Urinary bladder (tissue), 4 donors: Measurements from ENCODE around the gene ENTPD1. TPM values are rescaled to one million over a fixed set of nuclear protein-coding genes. Genes with fewer than 3 reads are reported as not detected.

Source experiments
- DNase-seq: peaks from one replicate; pipeline ENCODE4 v3.0.0-alpha.2; 2015; ENCODE audit errors: extremely low spot score
- H3K27ac ChIP-seq: one replicate; pipeline ENCODE4 v1.5.1; 2013; ENCODE audit warnings: low read depth, mild to moderate bottlenecking, moderate library complexity
- H3K36me3 ChIP-seq: one replicate; pipeline ENCODE4 v1.6.1; 2013; ENCODE audit warnings: mild to moderate bottlenecking, moderate library complexity; ENCODE audit not compliant: insufficient read depth
- H3K4me1 ChIP-seq: one replicate; pipeline ENCODE4 v1.6.1; 2013; ENCODE audit warnings: mild to moderate bottlenecking, moderate library complexity; ENCODE audit not compliant: insufficient read depth
- H3K4me3 ChIP-seq: one replicate; pipeline ENCODE4 v1.5.1; 2013; ENCODE audit warnings: low read depth, low read length
- WGBS: extraction: QIAGEN DNeasy Blood & Tissue Kit; methylation state at CpG from one replicate; pipeline ENCODE4 v1.1.7; 2013; 5-methylcytosine and 5-hydroxymethylcytosine counted together
- polyA plus RNA-seq: library from polyadenylated mRNA; stranded (reverse); fragments of 200-250 nt; gene quantifications from one replicate; pipeline ENCODE4 v1.2.3, GENCODE V29; 2013
- total RNA-seq: library from RNA; depleted of rRNA; stranded (reverse); fragments of >200 nt; gene quantifications from one replicate; pipeline ENCODE4 v1.2.3, GENCODE V29; 2014
- donor health status: healthy with polysubstance abuse.
- donor health status: healthy.

Gene ENTPD1
- total and polyA plus RNA-seq, 2 donors: 53.8 to 85.3 TPM

DNA sequence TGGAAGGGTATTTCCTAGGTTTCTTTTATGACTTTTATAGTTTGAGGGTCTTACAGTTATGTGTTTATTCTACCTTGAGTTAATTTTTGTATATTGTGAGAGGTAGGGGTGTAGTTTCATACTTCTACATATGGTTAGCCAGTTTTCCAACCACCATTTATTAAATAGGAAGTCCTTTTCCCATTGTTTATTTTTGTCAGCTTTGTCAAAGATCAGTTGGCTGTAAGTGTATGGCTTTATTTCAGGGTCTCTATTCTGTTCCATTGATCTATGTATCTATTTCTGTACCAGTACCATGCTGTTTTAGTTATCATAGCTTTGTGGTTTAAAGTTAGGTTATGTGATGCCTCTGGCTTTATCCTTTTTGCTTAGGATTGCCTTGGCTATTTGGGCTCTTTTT lies 79.9 kb downstream of the ENTPD1 start:
- Histone ChIP-seq H3K4me1 (no peaks in the 10 kb centered on the region), H3K27ac (no peak overlapping the region), H3K36me3 (no peaks in the 10 kb centered on the region), H3K4me3 (no peak overlapping the region)
- no peak for DNase-seq

DNA sequence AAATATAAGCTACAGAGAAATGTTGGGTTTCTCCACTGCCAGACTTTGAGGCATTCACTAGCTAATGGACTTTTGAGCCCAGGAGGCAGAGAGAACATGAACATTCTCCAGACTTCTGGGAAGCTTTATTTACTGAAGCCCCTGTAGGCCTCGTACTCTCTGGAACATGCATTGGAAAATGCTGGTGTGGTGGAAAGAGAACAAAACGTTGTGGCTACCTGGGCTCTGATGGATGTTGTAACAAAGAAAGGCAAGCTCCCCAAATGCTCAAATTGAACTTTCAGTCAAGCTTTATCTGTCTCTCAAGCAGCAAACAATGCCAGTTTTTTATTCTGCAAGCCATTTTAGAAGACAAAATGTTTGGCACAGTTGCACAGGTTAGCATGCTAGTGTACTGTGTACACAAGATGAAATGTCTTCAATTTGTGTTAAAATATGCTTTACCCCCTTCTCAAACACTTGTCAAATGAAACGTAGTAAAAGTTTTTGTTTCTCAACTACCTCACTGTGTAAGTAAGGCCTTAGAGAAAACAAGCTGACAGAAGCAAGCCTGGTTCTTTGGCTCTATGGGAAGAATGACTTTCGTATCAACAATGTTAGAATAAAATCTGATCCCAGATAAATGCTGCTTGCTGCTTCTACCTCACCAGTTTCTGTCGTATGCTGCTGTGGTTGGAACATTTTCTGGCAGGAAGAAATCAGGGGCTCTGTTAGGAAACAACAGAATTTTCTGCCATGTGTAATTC lies 80.8 kb downstream of the ENTPD1 start:
- H3K27ac ChIP-seq: peak overlapping the region; percentile 67
- DNase-seq: no peak
- H3K4me3 ChIP-seq: no peak overlapping the region
- H3K36me3 ChIP-seq: no peaks in the 10 kb centered on the region
- H3K4me1 ChIP-seq: no peaks in the 10 kb centered on the region
- WGBS: 23% methylated on average over 5 of the region's 5 CpGs

DNA sequence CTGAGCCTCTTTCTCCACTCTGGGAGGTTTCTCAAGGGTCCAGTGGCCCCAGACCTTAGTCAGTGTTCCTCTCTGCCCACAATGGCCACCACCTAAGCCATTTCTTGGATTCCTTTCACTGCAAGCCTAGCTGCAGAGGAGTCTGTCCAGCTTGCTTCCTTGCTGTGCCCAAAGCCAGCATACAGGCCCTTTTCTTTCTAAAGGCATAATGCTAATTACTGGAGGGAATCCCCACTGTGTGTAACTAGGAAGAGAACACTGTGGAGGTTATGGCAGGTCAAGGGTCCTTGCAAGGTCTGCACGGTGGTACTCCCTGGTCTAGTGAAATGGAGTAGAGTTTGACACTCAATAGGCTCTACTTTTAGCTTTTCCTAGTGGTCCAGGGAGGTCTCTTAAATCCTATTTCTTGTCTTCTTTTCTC lies 81.4 kb downstream of the ENTPD1 start:
- WGBS: 54% methylated on average over 1 of the region's 1 CpG
- Histone ChIP-seq H3K4me1 (no peaks in the 10 kb centered on the region), H3K27ac (peak overlapping the region; percentile 64), H3K36me3 (no peaks in the 10 kb centered on the region), H3K4me3 (no peak overlapping the region)
- no peak for DNase-seq

DNA sequence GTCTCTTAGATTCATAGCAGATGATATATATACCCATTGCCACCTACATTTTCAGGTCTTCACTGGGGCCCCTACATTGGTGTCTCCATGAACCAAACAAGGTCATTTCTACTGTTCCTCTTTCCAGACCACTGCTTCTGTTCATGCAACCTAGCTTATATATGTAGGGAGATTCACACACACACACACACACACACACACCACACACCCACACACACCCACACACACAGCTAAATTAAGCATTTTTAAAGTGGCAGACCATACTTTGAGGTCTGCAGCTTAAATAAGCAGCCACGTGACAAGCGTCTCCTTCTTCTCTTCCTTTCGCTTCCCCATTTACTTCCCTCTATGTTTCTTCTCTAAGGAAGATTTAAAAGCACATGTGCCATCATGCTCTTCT lies 81.8 kb downstream of the ENTPD1 start:
- Histone ChIP-seq H3K36me3 (no peaks in the 10 kb centered on the region), H3K4me3 (no peak overlapping the region), H3K4me1 (no peaks in the 10 kb centered on the region), H3K27ac (peak overlapping the region; percentile 64)
- 95% methylated on average over 3 of the region's 3 CpGs for WGBS
- no peak for DNase-seq

DNA sequence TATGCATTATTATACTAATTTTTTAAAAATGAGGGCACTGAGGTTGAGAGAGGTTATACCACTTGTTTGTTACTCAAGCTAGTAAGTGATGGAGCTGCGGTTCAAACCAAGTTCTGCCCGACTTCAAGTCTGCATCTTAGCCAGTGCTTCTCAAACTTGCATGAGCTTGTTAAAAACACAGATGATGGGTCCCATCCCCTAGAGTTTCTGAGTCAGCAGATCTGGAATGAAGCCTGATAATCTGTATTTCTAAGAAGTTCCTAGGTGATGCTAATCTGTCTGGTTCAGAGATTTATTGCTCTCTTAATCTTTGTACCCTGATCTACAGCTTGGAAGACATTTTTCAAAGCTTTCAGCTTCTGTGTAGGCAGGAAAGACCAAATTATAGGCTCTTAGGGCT lies 84.2 kb downstream of the ENTPD1 start:
- Histone ChIP-seq H3K4me1 (no peaks in the 10 kb centered on the region), H3K36me3 (no peaks in the 10 kb centered on the region), H3K27ac (peak overlapping the region; percentile 10), H3K4me3 (no peak overlapping the region)
- DNase-seq: no peak
- WGBS: 31% methylated on average over 2 of the region's 2 CpGs

DNA sequence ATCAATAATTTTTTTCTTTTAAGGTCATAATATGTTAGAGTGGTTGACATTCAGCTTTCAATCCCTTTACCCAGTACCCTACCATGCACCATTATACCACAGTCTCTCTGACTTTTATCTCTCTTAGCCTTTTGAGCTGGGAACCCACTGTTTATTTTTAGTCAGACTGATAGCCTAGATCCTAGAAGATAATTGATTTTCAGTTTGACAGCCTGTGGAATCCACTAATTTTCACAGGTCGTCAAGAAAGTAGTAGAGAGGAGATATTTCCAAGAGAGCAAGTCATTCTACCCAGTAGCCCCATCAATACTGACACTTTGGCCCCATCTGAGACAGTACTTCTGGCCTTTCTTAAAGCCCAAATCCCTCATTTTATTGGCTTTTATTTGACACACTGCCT lies 84.7 kb downstream of the ENTPD1 start:
- WGBS: 52% methylated on average over 1 of the region's 1 CpG
- H3K27ac ChIP-seq: peak overlapping the region; percentile 19

DNA sequence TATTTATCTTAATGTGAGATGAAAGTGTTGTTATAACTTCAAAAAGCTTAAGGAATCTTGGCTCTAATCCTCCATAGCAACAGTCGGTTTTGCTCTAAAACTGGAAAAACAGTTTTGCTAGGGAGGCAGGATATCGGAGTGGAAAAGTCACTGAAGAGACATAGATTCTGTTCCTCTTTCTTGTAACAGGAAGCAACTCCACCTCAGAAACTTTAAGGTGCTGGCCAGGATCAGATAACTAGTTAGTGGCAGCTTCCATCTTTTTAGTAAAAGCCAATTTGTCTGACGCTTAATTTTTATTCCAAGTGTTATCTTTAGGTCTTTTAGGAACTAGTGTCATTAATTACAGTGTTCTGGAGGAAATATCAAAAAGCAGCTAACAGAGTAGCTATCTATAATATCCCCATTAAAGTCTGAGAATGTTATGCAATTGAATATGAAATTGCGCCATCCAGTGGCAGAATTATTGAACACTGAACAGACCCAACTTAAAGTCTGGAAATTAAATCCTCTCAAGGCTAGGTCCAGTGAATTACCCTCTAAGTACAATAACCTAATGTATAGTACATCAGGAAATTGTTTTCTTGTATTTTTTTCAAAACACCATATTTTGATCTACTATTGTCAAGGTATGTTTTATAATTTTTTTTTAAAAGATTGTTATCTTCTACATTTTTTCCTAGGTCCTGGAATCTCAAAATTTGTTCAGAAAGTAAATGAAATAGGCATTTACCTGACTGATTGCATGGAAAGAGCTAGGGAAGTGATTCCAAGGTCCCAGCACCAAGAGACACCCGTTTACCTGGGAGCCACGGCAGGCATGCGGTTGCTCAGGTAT lies 85.9 kb downstream of the ENTPD1 start:
- no peaks in the 10 kb centered on the region for H3K36me3 ChIP-seq
- no peak overlapping the region for H3K4me3 ChIP-seq
- peak; percentile 33 for DNase-seq
- WGBS: 32% methylated on average over 7 of the region's 7 CpGs
- no peak overlapping the region for H3K27ac ChIP-seq
- no peaks in the 10 kb centered on the region for H3K4me1 ChIP-seq

More for the DNA sequence above, 84.7 kb downstream of the ENTPD1 start:
- Histone ChIP-seq H3K4me3 (no peak overlapping the region), H3K36me3 (no peaks in the 10 kb centered on the region), H3K4me1 (no peaks in the 10 kb centered on the region)
- no peak for DNase-seq

DNA sequence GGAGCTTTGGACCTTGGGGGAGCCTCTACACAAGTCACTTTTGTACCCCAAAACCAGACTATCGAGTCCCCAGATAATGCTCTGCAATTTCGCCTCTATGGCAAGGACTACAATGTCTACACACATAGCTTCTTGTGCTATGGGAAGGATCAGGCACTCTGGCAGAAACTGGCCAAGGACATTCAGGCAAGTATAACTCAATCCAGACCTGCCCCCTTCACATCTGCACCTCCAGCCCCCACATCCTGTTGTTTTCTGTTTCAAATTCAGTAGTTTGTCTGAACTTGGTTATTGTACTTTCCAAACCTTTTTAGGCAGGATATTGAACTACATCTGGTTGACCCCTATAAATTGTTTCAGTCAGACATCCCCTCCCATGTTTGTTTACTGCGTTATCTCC lies 89.4 kb downstream of the ENTPD1 start:
- WGBS: 89% methylated on average over 3 of the region's 3 CpGs
- no peaks in the 10 kb centered on the region for H3K36me3 ChIP-seq
- no peak for DNase-seq
- H3K4me3 ChIP-seq: no peak overlapping the region
- no peaks in the 10 kb centered on the region for H3K4me1 ChIP-seq
- H3K27ac ChIP-seq: no peak overlapping the region

DNA sequence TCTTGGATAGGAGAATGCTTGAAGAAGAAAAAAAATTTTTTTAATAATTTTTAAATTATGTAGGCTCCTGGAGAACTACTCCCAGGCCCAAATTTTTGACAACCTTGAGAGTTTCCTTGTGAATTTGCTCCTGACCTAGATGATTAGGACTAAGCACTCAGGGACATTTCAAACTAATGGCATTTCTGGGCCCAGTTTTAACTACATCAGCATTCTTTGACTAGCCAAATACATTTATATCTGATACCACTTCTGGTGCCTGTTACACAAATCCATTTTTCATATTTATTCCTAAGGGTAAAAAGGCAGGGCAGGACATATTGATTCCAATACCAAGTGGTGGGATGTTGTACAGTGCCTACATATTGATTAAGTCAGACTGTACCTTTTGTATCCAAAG lies 91.0 kb downstream of the ENTPD1 start:
- Histone ChIP-seq H3K4me1 (no peaks in the 10 kb centered on the region), H3K27ac (no peak overlapping the region), H3K36me3 (no peaks in the 10 kb centered on the region), H3K4me3 (no peak overlapping the region)
- DNase-seq: no peak

DNA sequence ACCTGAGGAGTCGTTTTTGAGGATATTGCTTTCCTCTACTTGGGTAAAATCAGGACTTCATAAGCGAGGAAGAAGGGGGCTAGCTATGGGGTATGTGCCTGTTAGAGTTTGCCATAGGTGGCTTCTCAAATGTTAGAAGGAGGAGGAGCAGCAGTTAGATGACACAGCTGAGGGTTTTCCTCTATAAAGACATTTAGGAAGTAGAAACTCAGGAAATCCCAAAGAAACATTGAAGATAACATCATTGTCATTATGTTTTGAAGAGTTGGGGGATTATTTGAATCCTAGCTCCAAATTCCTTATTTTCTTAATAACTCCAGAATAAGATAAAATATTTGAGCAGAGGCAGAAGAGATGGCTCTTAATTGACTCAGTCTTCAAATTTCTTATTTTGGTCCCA lies 92.9 kb downstream of the ENTPD1 start:
- no peaks in the 10 kb centered on the region for H3K36me3 ChIP-seq
- WGBS: 83% methylated on average over 2 of the region's 2 CpGs
- DNase-seq: no peak
- no peak overlapping the region for H3K27ac ChIP-seq
- H3K4me1 ChIP-seq: no peaks in the 10 kb centered on the region
- H3K4me3 ChIP-seq: no peak overlapping the region

DNA sequence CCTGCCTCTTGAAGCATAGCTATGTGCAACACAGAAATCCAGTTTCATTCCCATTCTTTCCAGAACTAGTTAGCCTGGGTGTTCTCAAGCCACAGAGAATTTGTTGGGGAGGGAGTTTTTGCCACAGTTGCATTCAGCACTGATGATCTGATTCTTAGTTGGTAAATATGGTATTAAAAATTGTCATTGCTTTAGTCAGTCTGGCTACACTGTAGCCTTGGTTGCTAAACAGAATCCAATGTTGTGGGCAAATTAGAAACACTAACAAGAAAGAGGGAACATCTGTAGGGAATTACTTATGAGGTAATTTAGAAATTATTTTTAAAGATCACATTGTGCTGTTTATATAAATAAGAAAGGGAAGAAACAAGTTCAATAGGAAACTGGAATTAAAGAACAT lies 94.8 kb downstream of the ENTPD1 start:
- Histone ChIP-seq H3K4me1 (no peaks in the 10 kb centered on the region), H3K36me3 (no peaks in the 10 kb centered on the region), H3K27ac (no peak overlapping the region), H3K4me3 (no peak overlapping the region)
- DNase-seq: no peak

DNA sequence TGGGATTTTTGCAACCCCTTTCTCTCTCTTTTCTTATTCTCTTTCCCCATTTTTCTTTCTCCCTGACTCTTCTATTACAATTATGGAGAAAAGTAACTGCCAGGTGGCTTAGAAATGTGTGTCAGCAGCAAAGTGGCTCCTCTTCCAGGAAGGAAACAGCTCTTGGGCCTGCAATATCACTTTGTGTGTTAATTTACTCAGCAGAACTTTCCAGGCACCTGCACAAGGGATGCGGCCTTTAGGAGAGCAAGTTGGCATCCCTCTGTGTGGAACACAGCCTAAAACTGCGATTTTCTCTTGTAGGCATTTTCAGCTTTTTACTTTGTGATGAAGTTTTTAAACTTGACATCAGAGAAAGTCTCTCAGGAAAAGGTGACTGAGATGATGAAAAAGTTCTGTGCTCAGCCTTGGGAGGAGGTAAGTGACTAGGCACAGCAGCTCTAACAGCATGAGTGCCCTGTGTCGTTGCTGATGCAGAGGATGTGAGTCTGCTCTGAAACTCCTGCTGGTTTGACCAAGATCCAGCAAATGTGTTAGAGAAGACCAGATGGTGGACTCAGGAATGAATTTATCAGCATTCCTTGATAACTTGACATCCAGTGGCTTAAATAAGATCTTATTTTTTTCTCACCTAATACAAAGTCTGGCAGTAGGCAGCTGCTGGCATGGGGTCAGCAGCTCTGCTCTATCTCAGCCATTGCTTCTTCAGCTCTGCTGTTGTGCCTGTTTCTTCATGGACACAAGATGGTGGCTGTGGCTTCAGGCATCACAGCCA lies 104.4 kb downstream of the ENTPD1 start:
- WGBS: 71% methylated on average over 3 of the region's 3 CpGs
- no peak for DNase-seq
- Histone ChIP-seq H3K27ac (no peak overlapping the region), H3K4me1 (no peaks in the 10 kb centered on the region), H3K4me3 (no peak overlapping the region), H3K36me3 (no peaks in the 10 kb centered on the region)

DNA sequence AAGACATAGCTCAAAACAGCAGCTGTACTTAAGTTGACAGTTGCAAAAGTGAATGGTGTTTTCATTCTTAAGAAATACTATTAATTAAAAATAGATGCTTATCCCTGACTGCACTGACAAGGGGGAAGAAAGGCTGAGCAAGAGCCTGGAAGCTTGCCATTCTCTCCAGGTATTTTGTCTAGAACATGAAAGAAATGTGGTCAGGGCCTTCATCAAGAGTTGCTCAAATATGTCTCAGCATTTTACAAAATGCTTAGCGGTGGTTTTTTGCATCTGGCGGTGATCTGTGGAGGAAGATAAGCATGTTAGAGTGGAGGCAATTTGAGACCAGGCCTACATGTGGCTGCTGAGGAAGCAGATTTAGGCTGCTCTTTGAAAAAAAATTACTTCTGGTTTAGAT lies 105.4 kb downstream of the ENTPD1 start:
- no peak for DNase-seq
- no peaks in the 10 kb centered on the region for H3K4me1 ChIP-seq
- H3K27ac ChIP-seq: no peak overlapping the region
- no peaks in the 10 kb centered on the region for H3K36me3 ChIP-seq
- 85% methylated on average over 2 of the region's 2 CpGs for WGBS
- H3K4me3 ChIP-seq: no peak overlapping the region
